Tibial nerve (tissue), 4 donors: Measurements from ENCODE around the gene CFAP251. TPM values are rescaled to one million over a fixed set of nuclear protein-coding genes. Genes with fewer than 3 reads are reported as not detected.

ENCODE experiments used
- DNase-seq, 2 donors: peaks; one replicate each; pipeline ENCODE4 v3.0.0-alpha.2; 2019; ENCODE audit warnings: low spot score in 2 of 2
- H3K27ac ChIP-seq, 4 donors: fragments of 200-600 bp; sonication (generic) in 3 of 4; one replicate each; pipeline ENCODE4 v1.5.1; 2017 to 2019; ENCODE audit warnings: mild to moderate bottlenecking in 1 of 4
- H3K27me3 ChIP-seq, 2 donors: fragments of 200-600 bp; sonication (generic) in 1 of 2; one replicate each; pipeline versions ENCODE4 v1.5.1 to v1.6.0; 2017 to 2019
- H3K36me3 ChIP-seq, 3 donors: fragments of 200-600 bp; sonication (generic); one replicate each; pipeline ENCODE4 v1.5.1; 2018 to 2019
- H3K4me1 ChIP-seq, 4 donors: fragments of 200-600 bp; sonication (generic) in 3 of 4; one replicate each; pipeline ENCODE4 v1.5.1; 2017 to 2019
- H3K4me3 ChIP-seq, 4 donors: fragments of 200-600 bp; sonication (generic) in 3 of 4; one replicate each; pipeline ENCODE4 v1.5.1; 2017 to 2019; ENCODE audit warnings: mild to moderate bottlenecking in 1 of 4, moderate library complexity in 1 of 4
- H3K9me3 ChIP-seq, 4 donors: fragments of 200-600 bp; sonication (generic) in 3 of 4; one replicate each; pipeline ENCODE4 v1.5.1; 2017 to 2019
- CTCF ChIP-seq, 5 experiments: fragments of 200-600 bp in 3 of 5; fragments of 450-650 bp in 2 of 5; sonication (generic) in 3 of 5; IDR thresholded peaks; one replicate each; pipeline ENCODE4 v1.5.1; 2016 to 2019; ENCODE audit warnings: antibody characterized with exemption in 5 of 5, mild to moderate bottlenecking in 3 of 5, moderate library complexity in 2 of 5
- EP300 ChIP-seq, 2 donors: sonication (generic); formaldehyde crosslinking; IDR thresholded peaks; one replicate each; pipeline ENCODE4 v1.6.1; 2017; ENCODE audit warnings: antibody characterized with exemption in 2 of 2, mild to moderate bottlenecking in 1 of 2
- POLR2A ChIP-seq, 2 donors: fragments of 450-650 bp; IDR thresholded peaks; one replicate each; pipeline ENCODE4 v1.6.1; 2017; ENCODE audit warnings: antibody characterized with exemption in 2 of 2, mild to moderate bottlenecking in 2 of 2, moderate library complexity in 2 of 2
- WGBS, 2 donors: methylation state at CpG; one replicate each; pipeline ENCODE4 v1.1.5; 2018; 5-methylcytosine and 5-hydroxymethylcytosine counted together
- total RNA-seq, 4 donors: library from RNA; depleted of rRNA; stranded (reverse); fragments of >200 nt; gene quantifications; one replicate each; pipeline ENCODE4 v1.1.0, GENCODE V29; 2016

Gene CFAP251
- total RNA-seq, 4 donors from 2014 or later = 3.0 to 5.4 (median 3.9) TPM

- Histone ChIP-seq H3K4me3 (no peak overlapping the region), H3K9me3 (peaks cover 0 to 7% (median 0%) of the 10 kb centered on the region in 4 donors), H3K4me1 (no peaks in the 10 kb centered on the region), H3K36me3 (no peaks in the 10 kb centered on the region), H3K27me3 (no peaks in the 10 kb centered on the region), H3K27ac (no peak overlapping the region)
- no peak for DNase-seq
- WGBS, 2 donors = 48 to 51% methylated on average over 9 of the region's 9 CpGs
- TF ChIP-seq POLR2A (IDR thresholded peaks at IDR 0.05) = no peak
- TF ChIP-seq EP300 (IDR thresholded peaks at IDR 0.05) = no peak
- TF ChIP-seq CTCF (IDR thresholded peaks at IDR 0.05) = no peak
Observed at GRCh38 chr12:121996050-121996944, 77.9 kb downstream of the CFAP251 start.

GRCh38 chr12:121996945-121997612 is 78.7 kb downstream of the CFAP251 start:
- Histone ChIP-seq H3K9me3 (peaks cover 0 to 7% (median 0%) of the 10 kb centered on the region in 4 donors), H3K4me1 (no peaks in the 10 kb centered on the region), H3K27me3 (no peaks in the 10 kb centered on the region), H3K27ac (no peak overlapping the region), H3K36me3 (no peaks in the 10 kb centered on the region), H3K4me3 (no peak overlapping the region)
- no peak for TF ChIP-seq EP300 (IDR thresholded peaks at IDR 0.05)
- no peak for TF ChIP-seq CTCF (IDR thresholded peaks at IDR 0.05)
- TF ChIP-seq POLR2A (IDR thresholded peaks at IDR 0.05) = no peak
- no peak for DNase-seq
- 80 to 88% methylated on average over 13 of the region's 13 CpGs for WGBS, 2 donors

- H3K9me3 ChIP-seq = peaks cover 0 to 7% (median 0%) of the 10 kb centered on the region in 4 donors
- DNase-seq = no peak
- no peak for TF ChIP-seq EP300 (IDR thresholded peaks at IDR 0.05)
- no peak for TF ChIP-seq CTCF (IDR thresholded peaks at IDR 0.05)
- no peak for TF ChIP-seq POLR2A (IDR thresholded peaks at IDR 0.05)
- no peaks in the 10 kb centered on the region for H3K27me3 ChIP-seq
- WGBS, 2 donors = 78 to 79% methylated on average over 17 of the region's 17 CpGs
- no peaks in the 10 kb centered on the region for H3K36me3 ChIP-seq
- no peak overlapping the region for H3K27ac ChIP-seq
- H3K4me1 ChIP-seq = peaks cover 0 to 13% (median 2%) of the 10 kb centered on the region in 4 donors
- H3K4me3 ChIP-seq = no peak overlapping the region
Observed at GRCh38 chr12:122001466-122002209, 83.2 kb downstream of the CFAP251 start.

GRCh38 chr12:122003651-122004611 is 85.5 kb downstream of the CFAP251 start:
- H3K4me1 ChIP-seq = peaks cover 0 to 13% (median 2%) of the 10 kb centered on the region in 4 donors
- TF ChIP-seq CTCF (IDR thresholded peaks at IDR 0.05) (no peak), EP300 (IDR thresholded peaks at IDR 0.05) (no peak), POLR2A (IDR thresholded peaks at IDR 0.05) (no peak)
- peaks cover 0 to 5% (median 0%) of the 10 kb centered on the region in 4 donors for H3K9me3 ChIP-seq
- WGBS, 2 donors = 59 to 62% methylated on average over 21 to 25 of the region's 28 CpGs
- no peaks in the 10 kb centered on the region for H3K36me3 ChIP-seq
- H3K4me3 ChIP-seq = no peak overlapping the region
- H3K27ac ChIP-seq = no peak overlapping the region
- no peaks in the 10 kb centered on the region for H3K27me3 ChIP-seq
- DNase-seq = no peak
